ENCODE data around the gene IGFBP1.
A peak's percentile ranks its signal among the peaks of the same experiment; 100 is the strongest.
"Not testable (repeated sequence)": the region's sequence is repeated elsewhere in the genome, so short reads cannot be mapped to it uniquely, and the experiment has no call there.

The IGFBP1 gene

GRCh38 chr7:45888185-45888992 lies at the start of gene IGFBP1:
Gene IGFBP1, plus strand, starts transcription at chr7:45888488. Its CDS starts 165 bp downstream, at chr7:45888653.
- no peak for DNase-seq (ENCODE audit: low read depth in 2 of 2)

GRCh38 chr7:45838852-45839251 lies 49.4 kb upstream of the IGFBP1 start:
- not testable (repeated sequence) for DNase-seq (ENCODE audit: low read depth in 2 of 2)

- not testable (repeated sequence) for DNase-seq (ENCODE audit: low read depth in 2 of 2)
Measured at GRCh38 chr7:45841926-45842717, 46.2 kb upstream of the IGFBP1 start.

- not testable (repeated sequence) for DNase-seq (ENCODE audit: low read depth in 2 of 2)
Measured at GRCh38 chr7:45846536-45846935, 41.8 kb upstream of the IGFBP1 start.

- not testable (repeated sequence) for DNase-seq (ENCODE audit: low read depth in 2 of 2)
Measured at GRCh38 chr7:45848734-45849133, 39.6 kb upstream of the IGFBP1 start.

- not testable (repeated sequence) for DNase-seq (ENCODE audit: low read depth in 2 of 2)
Measured at GRCh38 chr7:45852984-45853383, 35.3 kb upstream of the IGFBP1 start.

- not testable (repeated sequence) for DNase-seq (ENCODE audit: low read depth in 2 of 2)
Measured at GRCh38 chr7:45853491-45853890, 34.8 kb upstream of the IGFBP1 start.

- DNase-seq (ENCODE audit: low read depth in 2 of 2) = not testable (repeated sequence)
Measured at GRCh38 chr7:45855680-45856079, 32.6 kb upstream of the IGFBP1 start.

- DNase-seq (ENCODE audit: low read depth in 2 of 2) = not testable (repeated sequence)
Measured at GRCh38 chr7:45856888-45857287, 31.4 kb upstream of the IGFBP1 start.

- DNase-seq (ENCODE audit: low read depth in 2 of 2) = no peak
Measured at GRCh38 chr7:45863715-45864114, 24.6 kb upstream of the IGFBP1 start.

- no peak for DNase-seq (ENCODE audit: low read depth in 2 of 2)
Measured at GRCh38 chr7:45865594-45866410, 22.5 kb upstream of the IGFBP1 start.

- no peak for DNase-seq (ENCODE audit: low read depth in 2 of 2)
Measured at GRCh38 chr7:45867471-45867870, 20.8 kb upstream of the IGFBP1 start.

GRCh38 chr7:45869426-45869825 lies 18.9 kb upstream of the IGFBP1 start:
- DNase-seq (ENCODE audit: low read depth in 2 of 2) = no peak

GRCh38 chr7:45872116-45873034 lies 15.9 kb upstream of the IGFBP1 start:
- no peak for DNase-seq (ENCODE audit: low read depth in 2 of 2)

- DNase-seq (ENCODE audit: low read depth in 2 of 2) = no peak
Measured at GRCh38 chr7:45873035-45873354, 15.3 kb upstream of the IGFBP1 start, which contains the start of gene CCDC201. Gene CCDC201, minus strand, starts transcription at chr7:45873082. Its CDS starts 75 bp downstream, at chr7:45873007.

- no peak for DNase-seq (ENCODE audit: low read depth in 2 of 2)
Measured at GRCh38 chr7:45873355-45873754, 14.9 kb upstream of the IGFBP1 start.

- peak; percentile 58 to 60 for DNase-seq (ENCODE audit: low read depth in 2 of 2)
Measured at GRCh38 chr7:45874408-45875131, 13.7 kb upstream of the IGFBP1 start.

GRCh38 chr7:45876519-45876918 lies 11.8 kb upstream of the IGFBP1 start:
- no peak for DNase-seq (ENCODE audit: low read depth in 2 of 2)

- no peak for DNase-seq (ENCODE audit: low read depth in 2 of 2)
Measured at GRCh38 chr7:45878457-45879144, 9.7 kb upstream of the IGFBP1 start.

- no peak for DNase-seq (ENCODE audit: low read depth in 2 of 2)
Measured at GRCh38 chr7:45880433-45880860, 7.8 kb upstream of the IGFBP1 start.
